ENCODE results near the gene SAPCD1.

Gene SAPCD1

DNA sequence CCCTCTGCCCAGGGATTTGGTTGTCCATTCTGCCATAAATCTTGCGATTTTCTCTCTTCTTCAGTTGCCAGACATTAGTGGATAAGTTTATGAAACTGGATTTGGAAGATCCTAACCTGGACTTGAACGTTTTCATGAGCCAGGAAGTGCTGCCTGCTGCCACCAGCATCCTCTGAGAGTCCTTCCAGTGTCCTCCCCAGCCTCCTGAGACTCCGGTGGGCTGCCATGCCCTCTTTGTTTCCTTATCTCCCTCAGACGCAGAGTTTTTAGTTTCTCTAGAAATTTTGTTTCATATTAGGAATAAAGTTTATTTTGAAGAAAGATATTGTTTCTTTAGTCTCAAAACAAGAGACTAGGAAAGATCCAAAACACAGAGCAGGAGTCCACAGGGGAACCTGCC, at the start of gene SAPCD1:
Gene SAPCD1 (plus strand): TSS at position 301 of the 400 bp plus-strand sequence. CDS start 399 bp downstream, outside the sequence.
- DNase-seq (ENCODE audit: low read depth in 2 of 2): no peak

DNA sequence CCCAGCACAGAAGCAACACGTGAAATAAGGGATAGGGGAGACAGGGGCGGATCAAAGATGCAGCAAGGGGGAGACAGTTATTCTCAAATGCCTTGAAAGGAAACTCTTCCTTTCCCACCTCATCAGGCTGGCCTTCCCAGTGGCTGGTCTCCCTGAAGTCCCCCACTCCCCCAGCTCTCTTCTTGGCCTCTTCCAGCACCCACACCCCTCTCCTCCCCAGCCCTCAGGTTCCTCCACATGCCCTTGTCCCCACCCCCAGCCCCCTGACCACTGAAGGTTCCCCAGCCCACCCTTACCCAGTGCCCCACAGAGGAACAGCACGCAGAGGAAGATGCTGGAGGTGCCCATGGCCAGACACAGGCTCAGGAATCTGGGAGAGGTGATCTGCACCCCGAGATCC, 49.0 kb upstream of the SAPCD1 start:
- DNase-seq (ENCODE audit: low read depth in 2 of 2): no peak

- no peak for DNase-seq (ENCODE audit: low read depth in 2 of 2)
Measured at GRCh38 chr6:31713991-31714684, 48.3 kb upstream of the SAPCD1 start.

GRCh38 chr6:31715022-31715958, 47.2 kb upstream of the SAPCD1 start, which contains the start of gene LY6G6D:
Gene LY6G6D, plus strand, starts transcription at chr6:31715348. Its CDS starts 8 bp downstream, at chr6:31715356.
- DNase-seq (ENCODE audit: low read depth in 2 of 2): no peak

DNA sequence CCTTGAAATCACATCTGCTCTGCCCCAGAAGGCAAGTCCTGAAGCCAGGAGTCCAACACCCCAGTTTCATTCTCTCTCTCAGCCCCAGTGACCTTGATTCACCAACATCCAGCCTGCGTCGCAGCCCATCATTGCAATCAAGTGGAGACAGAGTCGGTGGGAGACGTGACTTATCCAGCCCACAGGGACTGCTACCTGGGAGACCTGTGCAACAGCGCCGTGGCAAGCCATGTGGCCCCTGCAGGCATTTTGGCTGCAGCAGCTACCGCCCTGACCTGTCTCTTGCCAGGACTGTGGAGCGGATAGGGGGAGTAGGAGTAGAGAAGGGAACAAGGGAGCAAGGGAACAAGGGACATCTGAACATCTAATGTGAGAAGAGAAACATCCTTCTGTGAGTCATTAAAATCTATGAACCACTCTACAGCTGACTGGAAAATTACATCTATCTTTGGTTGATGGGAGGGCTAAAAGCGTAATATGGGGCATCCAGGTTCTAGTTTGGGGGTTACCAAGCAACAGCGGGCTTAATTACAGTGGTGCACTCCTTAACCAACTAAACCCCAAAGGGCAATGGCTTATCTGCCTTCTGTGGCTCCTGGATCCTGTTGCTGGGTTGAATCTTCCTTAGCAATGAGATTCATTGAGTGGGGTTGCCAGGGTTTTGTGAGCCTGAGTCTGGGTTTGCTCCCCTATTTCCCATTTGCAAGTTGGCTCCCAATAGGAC, 44.8 kb upstream of the SAPCD1 start:
- DNase-seq (ENCODE audit: low read depth in 2 of 2): no peak

DNA sequence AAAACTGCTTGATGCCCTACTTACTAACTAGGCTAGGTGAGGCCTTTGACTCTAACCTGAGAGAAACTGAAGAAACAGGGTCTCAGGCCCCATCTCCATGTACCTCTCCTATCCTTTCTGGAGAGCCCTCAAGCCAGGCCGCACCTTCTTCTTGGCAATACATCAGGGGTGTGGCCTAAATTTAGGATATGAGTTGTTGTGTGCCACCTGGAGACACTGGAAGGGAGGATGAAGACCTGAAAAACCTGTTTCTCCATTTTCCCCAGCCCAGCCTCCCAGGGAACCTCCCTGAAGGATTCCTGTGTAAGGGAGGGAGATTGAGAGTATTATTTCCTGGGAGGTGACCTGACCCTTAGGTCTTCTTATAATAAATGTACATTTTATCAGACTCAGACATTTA, 44.2 kb upstream of the SAPCD1 start:
- no peak for DNase-seq (ENCODE audit: low read depth in 2 of 2)

- no peak for DNase-seq (ENCODE audit: low read depth in 2 of 2)
Measured at GRCh38 chr6:31719001-31719400, 43.5 kb upstream of the SAPCD1 start.

- no peak for DNase-seq (ENCODE audit: low read depth in 2 of 2)
Measured at GRCh38 chr6:31720196-31720770, 42.2 kb upstream of the SAPCD1 start.

DNA sequence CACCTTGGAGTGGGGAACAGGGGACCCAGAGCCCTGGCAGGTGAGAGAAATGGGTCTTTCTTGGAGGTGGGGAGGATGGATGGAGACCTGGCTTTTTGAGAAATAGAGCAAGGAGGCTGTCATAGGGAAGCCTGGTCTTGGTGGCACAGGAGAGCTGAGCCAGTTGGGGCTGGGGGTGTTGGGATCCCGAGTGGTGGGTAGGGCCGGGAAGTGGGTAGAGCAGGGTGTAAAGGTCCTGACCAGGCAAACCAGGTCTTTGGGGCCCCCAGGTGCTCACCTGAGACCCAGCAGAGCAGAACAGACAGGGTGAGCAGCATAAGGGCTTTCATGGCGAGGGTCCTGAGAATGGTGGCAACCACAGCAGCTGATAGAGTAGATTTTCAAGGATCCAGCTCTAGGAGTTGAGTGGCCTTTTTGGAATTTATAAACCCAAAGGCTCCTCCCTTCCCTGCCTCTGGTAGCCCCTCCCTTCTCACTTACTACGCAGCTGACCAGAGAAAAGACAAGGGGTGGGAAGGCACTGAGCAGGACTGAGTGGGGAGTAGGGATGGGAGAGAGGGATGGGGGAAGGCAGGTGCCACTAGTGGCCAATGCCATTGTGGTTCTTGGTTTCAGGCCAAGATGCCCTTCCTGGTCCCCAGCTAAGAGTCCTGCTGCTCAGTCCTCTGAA, 41.0 kb upstream of the SAPCD1 start, which contains the start of gene LY6G6C:
Gene LY6G6C (minus strand): TSS at position 396 of the 670 bp plus-strand sequence. CDS start 67 bp downstream, at position 329.
- DNase-seq (ENCODE audit: low read depth in 2 of 2): no peak

GRCh38 chr6:31722173-31722572, 40.3 kb upstream of the SAPCD1 start:
- DNase-seq (ENCODE audit: low read depth in 2 of 2): no peak

DNA sequence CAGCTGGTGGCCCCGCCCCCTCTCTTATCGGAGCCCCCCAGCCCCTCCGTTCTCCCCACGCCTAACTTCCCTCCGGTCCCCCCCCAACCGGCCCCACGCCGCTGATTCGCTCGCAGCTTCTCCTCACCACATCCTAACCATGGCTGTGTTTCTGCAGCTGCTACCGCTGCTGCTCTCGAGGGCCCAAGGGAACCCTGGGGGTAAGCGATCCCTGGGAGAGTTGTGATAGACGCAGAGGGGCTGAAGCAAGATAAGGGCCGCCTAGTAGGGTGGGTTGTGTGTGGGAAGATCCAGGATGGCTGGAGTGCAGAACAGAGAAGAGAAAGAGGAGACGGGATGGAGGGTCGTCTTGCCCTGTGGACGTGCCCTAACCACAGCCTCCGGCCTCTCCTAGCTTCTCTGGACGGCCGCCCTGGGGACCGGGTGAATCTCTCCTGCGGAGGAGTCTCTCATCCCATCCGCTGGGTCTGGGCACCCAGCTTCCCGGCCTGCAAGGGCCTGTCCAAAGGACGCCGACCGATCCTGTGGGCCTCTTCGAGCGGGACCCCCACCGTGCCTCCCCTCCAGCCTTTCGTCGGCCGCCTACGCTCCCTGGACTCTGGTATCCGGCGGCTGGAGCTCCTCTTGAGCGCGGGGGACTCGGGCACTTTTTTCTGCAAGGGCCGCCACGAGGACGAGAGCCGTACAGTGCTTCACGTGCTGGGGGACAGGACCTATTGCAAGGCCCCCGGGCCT, 39.0 kb upstream of the SAPCD1 start, which contains the start of gene MPIG6B:
Gene MPIG6B (plus strand): TSS at position 129 of the 735 bp plus-strand sequence. CDS start 11 bp downstream, at position 140.
- no peak for DNase-seq (ENCODE audit: low read depth in 2 of 2)

DNA sequence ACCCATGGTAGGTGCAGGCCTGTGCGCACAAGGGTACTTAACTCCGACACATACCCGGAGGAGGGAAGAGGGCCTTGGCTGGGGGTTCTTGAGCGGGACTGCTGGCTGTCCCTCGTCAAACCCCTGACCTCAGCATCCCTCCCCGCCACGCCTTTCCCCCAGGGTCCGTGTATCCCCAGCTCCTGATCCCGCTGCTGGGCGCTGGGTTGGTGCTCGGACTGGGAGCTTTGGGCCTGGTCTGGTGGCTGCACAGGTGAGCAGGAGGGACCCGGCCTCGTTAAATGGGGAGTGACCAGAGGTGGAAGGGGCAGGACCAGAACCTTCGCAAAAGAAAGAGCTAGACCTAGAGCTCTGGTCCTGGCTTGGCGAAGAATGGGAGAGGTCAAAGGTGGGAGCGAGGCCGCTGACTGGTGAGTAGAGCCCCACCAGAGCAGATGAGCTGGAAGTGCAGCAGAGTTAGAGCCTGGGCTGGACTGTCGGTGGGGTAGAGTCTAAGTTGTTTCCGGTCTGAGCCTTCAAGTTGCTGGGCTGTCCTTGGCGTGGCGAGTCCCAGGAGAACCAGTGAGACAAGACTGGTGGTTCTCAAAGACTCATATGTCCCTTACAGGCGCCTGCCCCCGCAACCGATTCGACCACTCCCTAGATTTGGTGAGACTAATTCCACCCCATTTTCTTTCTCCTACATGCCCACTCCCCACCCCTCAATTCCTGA, 38.3 kb upstream of the SAPCD1 start:
- no peak for DNase-seq (ENCODE audit: low read depth in 2 of 2)

DNA sequence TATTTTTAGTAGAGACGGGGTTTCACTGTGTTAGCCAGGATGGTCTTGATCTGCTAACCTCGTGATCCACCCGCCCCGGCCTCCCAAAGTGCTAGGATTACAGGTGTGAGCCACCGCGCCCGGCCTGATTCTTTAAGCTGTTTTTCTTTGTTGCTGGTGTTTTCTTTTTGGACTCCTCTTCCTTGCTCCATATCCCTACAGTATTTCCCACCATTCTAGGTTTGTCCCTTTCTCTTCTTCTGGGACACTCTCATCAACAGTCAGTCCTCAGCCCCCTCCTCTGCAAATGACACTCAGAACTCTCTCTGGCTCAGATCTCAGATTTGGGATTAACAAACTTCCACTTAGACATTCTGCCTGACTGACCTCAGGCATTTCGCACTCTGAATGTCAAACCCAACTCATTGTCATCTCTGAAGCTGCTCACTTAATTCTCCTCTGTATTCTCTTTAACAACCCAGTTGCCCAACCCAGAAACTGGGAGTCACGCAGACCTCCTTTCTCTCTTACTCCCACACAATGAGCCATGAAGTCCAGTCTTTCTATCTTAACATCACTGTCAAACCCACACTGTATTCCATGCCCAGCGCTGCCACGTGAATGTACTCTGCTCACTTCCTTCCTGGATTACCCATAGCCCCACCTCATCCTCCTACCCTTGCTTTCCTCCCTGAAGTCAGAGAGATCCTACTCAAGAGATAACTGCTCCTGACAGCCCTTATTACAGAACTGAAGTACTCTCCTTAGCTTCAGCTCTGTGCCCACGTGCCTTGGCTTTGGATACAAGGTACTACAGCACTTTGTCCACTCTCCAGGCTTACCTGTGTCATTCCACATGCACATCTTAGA, 36.7 kb upstream of the SAPCD1 start:
- DNase-seq (ENCODE audit: low read depth in 2 of 2): no peak

DNA sequence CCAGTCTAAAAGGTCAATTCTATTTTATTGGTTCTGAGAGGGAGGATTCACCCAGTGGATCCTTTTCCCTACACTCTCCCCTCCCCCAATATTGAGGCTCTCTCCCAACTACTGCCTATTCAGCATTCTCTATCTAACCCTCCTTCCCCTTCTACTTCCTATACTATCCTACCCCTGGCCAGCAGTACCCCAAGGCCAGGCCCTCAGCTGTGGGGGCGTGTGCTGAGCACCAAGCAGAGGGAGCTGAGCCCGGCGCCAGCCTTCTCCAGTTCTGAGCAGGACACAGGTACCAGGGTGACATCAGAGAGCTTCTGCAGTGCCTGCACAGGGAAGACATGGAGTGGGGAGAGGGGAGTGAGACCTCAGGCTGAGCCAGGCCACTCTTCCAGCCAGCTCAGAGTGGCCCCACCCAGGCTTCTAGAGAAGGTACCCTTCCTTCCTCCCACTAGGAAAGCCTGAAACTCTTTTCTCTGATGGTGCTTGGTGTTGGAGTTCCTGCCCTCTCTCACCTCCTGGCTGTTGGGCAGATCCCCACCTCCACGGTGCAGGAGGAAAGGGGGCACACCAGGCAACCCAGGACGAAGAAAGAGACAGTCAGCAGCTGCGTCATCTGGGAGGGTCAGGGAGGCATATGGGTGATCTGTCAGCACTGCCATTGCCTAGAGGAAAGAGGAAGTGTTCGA, 35.3 kb upstream of the SAPCD1 start:
- no peak for DNase-seq (ENCODE audit: low read depth in 2 of 2)

GRCh38 chr6:31727717-31728671, 34.5 kb upstream of the SAPCD1 start:
- DNase-seq (ENCODE audit: low read depth in 2 of 2): no peak

GRCh38 chr6:31728767-31729514, 33.5 kb upstream of the SAPCD1 start, which contains the start of gene DDAH2:
Gene DDAH2, minus strand, starts transcription at chr6:31729299. Its CDS starts 138 bp downstream, at chr6:31729161.
- DNase-seq (ENCODE audit: low read depth in 2 of 2): no peak

Data from stimulated activated CD4-positive, alpha-beta T cell treated with anti-CD3 and anti-CD28 coated beads, Interleukin-15, amount 100 ng/mL, for 48 hours (primary cell).